SK-N-SH (cell line): ENCODE results near the gene RABGGTA. TPM values are rescaled to one million over a fixed set of nuclear protein-coding genes. Genes with fewer than 3 reads are reported as not detected.

Experiments
- CTCF ChIA-PET: fragments of 300-600, 350-600 bp; formaldehyde crosslinking; extraction: SDS; loops from one replicate; lab custom pipeline; 2021; lab: Yijun Ruan, JAX
- POLR2A ChIA-PET: fragments of 350-600 bp; sonication (Branson Sonifier 250); formaldehyde crosslinking; extraction: SDS; loops from one replicate; lab custom pipeline; 2020; ENCODE audit warnings: antibody characterized with exemption, inconsistent platforms; lab: Yijun Ruan, JAX
- DNase-seq: peaks from one replicate; pipeline ENCODE4 v3.0.0; 2012
- H2AFZ ChIP-seq: fragments of 200-600 bp; sonication (generic); 2 replicates; pipeline ENCODE4 v1.8.1; 2016; ENCODE audit warnings: antibody characterized with exemption, mild to moderate bottlenecking, low read depth
- H3F3A ChIP-seq: fragments of 200-600 bp; sonication (generic); replicated peaks from 2 replicates; pipeline ENCODE3; 2016; ENCODE audit warnings: antibody characterized with exemption, mild to moderate bottlenecking; ENCODE audit not compliant: insufficient read depth
- H3K27ac ChIP-seq, 2 experiments: fragments of 200-500 bp in 1 of 2; fragments of 200-600 bp in 1 of 2; sonication (Bioruptor generic) in 1 of 2; sonication (generic), shearing (Covaris generic) in 1 of 2; 2 replicates each; pipeline versions ENCODE4 v1.5.1 to v1.6.1; 2014 to 2016; ENCODE audit warnings: low read depth in 2 of 2, inconsistent platforms in 1 of 2, low read length in 1 of 2, mild to moderate bottlenecking in 1 of 2, mixed read lengths in 1 of 2
- H3K27me3 ChIP-seq: fragments of 200-600 bp; sonication (generic), shearing (Covaris generic); 2 replicates; pipeline ENCODE4 v1.6.1; 2016; ENCODE audit warnings: mixed run types; ENCODE audit not compliant: insufficient read depth
- H3K36me3 ChIP-seq, 2 experiments: fragments of 200-500 bp in 1 of 2; fragments of 200-600 bp in 1 of 2; sonication (Bioruptor generic) in 1 of 2; sonication (generic) in 1 of 2; replicated peaks in 1 of 2; 2 replicates each; pipeline versions ENCODE3 to v1.5.1; 2014 to 2016; ENCODE audit warnings: low read length in 1 of 2, mild to moderate bottlenecking in 1 of 2; ENCODE audit not compliant: insufficient read depth in 2 of 2, control insufficient read depth in 1 of 2
- H3K4me1 ChIP-seq, 2 experiments: fragments of 200-500 bp in 1 of 2; fragments of 200-600 bp in 1 of 2; sonication (Bioruptor generic) in 1 of 2; sonication (generic), shearing (Covaris generic) in 1 of 2; 2 replicates each; pipeline versions ENCODE4 v1.5.1 to v1.6.1; 2014 to 2016; ENCODE audit warnings: low read depth in 1 of 2, low read length in 1 of 2, mixed run types in 1 of 2; ENCODE audit not compliant: insufficient read depth in 2 of 2, control insufficient read depth in 1 of 2
- H3K4me2 ChIP-seq: fragments of 200-600 bp; sonication (generic), shearing (Covaris generic); 2 replicates; pipeline ENCODE4 v1.6.1; 2017; ENCODE audit warnings: mixed run types
- H3K4me3 ChIP-seq, 2 experiments: fragments of 200-500 bp in 1 of 2; fragments of 200-600 bp in 1 of 2; sonication (Bioruptor generic) in 1 of 2; sonication (generic), shearing (Covaris generic) in 1 of 2; 2 replicates each; pipeline versions ENCODE4 v1.5.1 to v1.8.1; 2014 to 2016; ENCODE audit warnings: low read depth in 2 of 2, inconsistent platforms in 1 of 2, low read length in 1 of 2, mild to moderate bottlenecking in 1 of 2, mixed read lengths in 1 of 2, moderate library complexity in 1 of 2
- H3K79me2 ChIP-seq: fragments of 200-600 bp; sonication (generic); 2 replicates; pipeline ENCODE4 v1.8.1; 2017; ENCODE audit warnings: mild to moderate bottlenecking; ENCODE audit not compliant: insufficient read depth
- H3K9ac ChIP-seq: fragments of 200-600 bp; sonication (generic); 2 replicates; pipeline ENCODE4 v1.6.1; 2017; ENCODE audit warnings: mixed run types
- H3K9me2 ChIP-seq: fragments of 200-600 bp; sonication (generic); 2 replicates; pipeline ENCODE4 v1.6.1; 2017; ENCODE audit warnings: mixed run types
- H3K9me3 ChIP-seq: fragments of 200-600 bp; sonication (generic); 2 replicates; pipeline ENCODE4 v1.6.1; 2017; ENCODE audit warnings: mixed run types, mild to moderate bottlenecking, moderate library complexity
- H4K20me1 ChIP-seq: fragments of 200-600 bp; sonication (generic); 2 replicates; pipeline ENCODE4 v1.6.1; 2017; ENCODE audit warnings: mild to moderate bottlenecking, mixed run types; ENCODE audit not compliant: insufficient read depth
- EP300 ChIP-seq, 2 experiments: IDR thresholded peaks; 2 replicates each; pipeline versions ENCODE4 v1.4.0 to v1.6.1; 2012; ENCODE audit warnings: borderline replicate concordance in 1 of 2, low read depth in 1 of 2, low read length in 1 of 2
- FOSL2 ChIP-seq: IDR thresholded peaks from 2 replicates; pipeline ENCODE4 v1.4.0; 2012; ENCODE audit warnings: low read depth, mild to moderate bottlenecking, moderate library complexity, borderline replicate concordance
- POLR2AphosphoS5 ChIP-seq: IDR thresholded peaks from 2 replicates; pipeline ENCODE4 v1.6.1; 2012; ENCODE audit warnings: low read depth, low read length
- REST ChIP-seq: IDR thresholded peaks from 2 replicates; pipeline ENCODE4 v1.6.1; 2012; ENCODE audit warnings: mild to moderate bottlenecking, low read depth, low read length, moderate library complexity
- RFX5 ChIP-seq: IDR thresholded peaks from 2 replicates; pipeline ENCODE4 v1.6.1; 2012; ENCODE audit warnings: mild to moderate bottlenecking, improper control_type of control experiment, low read length
- RXRA ChIP-seq: IDR thresholded peaks from 2 replicates; pipeline ENCODE4 v1.4.0; 2012; ENCODE audit warnings: low read depth, mild to moderate bottlenecking, borderline replicate concordance
- SIN3A ChIP-seq: IDR thresholded peaks from 2 replicates; pipeline ENCODE4 v1.6.1; 2012; ENCODE audit warnings: low read depth, mild to moderate bottlenecking, low read length, moderate library complexity, borderline replicate concordance
- SMC3 ChIP-seq: IDR thresholded peaks from 2 replicates; pipeline ENCODE4 v1.6.1; 2012; ENCODE audit warnings: low read depth, low read length, improper control_type of control experiment
- TAF1 ChIP-seq: IDR thresholded peaks from 2 replicates; pipeline ENCODE4 v1.6.1; 2012; ENCODE audit warnings: low read depth, mild to moderate bottlenecking, low read length, moderate library complexity, borderline replicate concordance
- WGBS: methylation state at CpG from one replicate; pipeline ENCODE4 v1.1.6; 2017; ENCODE audit warnings: low lambda C conversion rate; 5-methylcytosine and 5-hydroxymethylcytosine counted together
- polyA plus RNA-seq, 3 experiments: library from polyadenylated mRNA; depleted of rRNA; stranded (reverse); fragments of >200 nt; gene quantifications; 2 replicates each; pipeline ENCODE4 v1.2.3, GENCODE V29; 2012

RABGGTA gene
- polyA plus RNA-seq, 1 of the 3 experiments (the other 2 are of a cell fraction), result 59.4 TPM

- H3F3A ChIP-seq, result peaks cover 13% of the 10 kb centered on the region
- no peaks in the 10 kb centered on the region for H3K9me3 ChIP-seq
- no peak overlapping the region for H3K9ac ChIP-seq
- POLR2A ChIA-PET, result interaction anchor here (1.1 kb wide), 1 partner anchor 17 kb away, joined by 3 read pairs; no protein-coding TSS in a partner anchor
- H3K27me3 ChIP-seq, result no peaks in the 10 kb centered on the region
- no peak overlapping the region for H3K27ac ChIP-seq
- no peaks in the 10 kb centered on the region for H4K20me1 ChIP-seq
- no peak for TF ChIP-seq FOSL2
- TF ChIP-seq SIN3A, result no peak
- no peak for TF ChIP-seq RXRA
- no peak for TF ChIP-seq SMC3
- TF ChIP-seq RFX5, result no peak
- no peak for TF ChIP-seq REST
- CTCF ChIA-PET, result interaction anchor here (1.2 to 12.0 kb wide), 7 partner anchors 20 to 196 kb away, joined by 5 to 191 read pairs (median 10); partner anchors contain the start of genes CHMP4A, CIDEB, DHRS1 and MDP1
- H3K79me2 ChIP-seq, result peaks cover 69% of the 10 kb centered on the region
- no peak for DNase-seq
- H2AFZ ChIP-seq, result no peak overlapping the region
- no peak overlapping the region for H3K4me3 ChIP-seq
- H3K36me3 ChIP-seq, result peaks cover 52 to 69% of the 10 kb centered on the region in 2 experiments
- H3K4me2 ChIP-seq, result no peak overlapping the region
- no peaks in the 10 kb centered on the region for H3K9me2 ChIP-seq
- H3K4me1 ChIP-seq, result peaks cover 28 to 33% of the 10 kb centered on the region in 2 experiments; a peak in 3 of 4 replicates
- 99% methylated on average over 5 of the region's 5 CpGs for WGBS
These were observed 35.4 kb downstream of the RABGGTA start for GRCh38 chr14:24235804-24236688.

- H3K9ac ChIP-seq, result no peak overlapping the region
- 95% methylated on average over 3 of the region's 3 CpGs for WGBS
These were observed 37.0 kb downstream of the RABGGTA start for GRCh38 chr14:24234095-24235005.

More at GRCh38 chr14:24234095-24235005, 37.0 kb downstream of the RABGGTA start:
- ChIA-PET POLR2A (interaction anchor here (1.2 to 1.7 kb wide), 3 partner anchors 8 to 132 kb away, joined by 3 to 8 read pairs (median 3); partner anchors contain the start of genes TINF2 and TM9SF1), CTCF (interaction anchor here (1.2 to 2.2 kb wide), 7 partner anchors 8 to 198 kb away, joined by 4 to 12 read pairs (median 6); partner anchors contain the start of genes CHMP4A, CIDEB and TINF2)
- H3K79me2 ChIP-seq, result peaks cover 69% of the 10 kb centered on the region
- no peak overlapping the region; a peak in 1 of 4 replicates for H3K27ac ChIP-seq
- no peak for DNase-seq
- TF ChIP-seq POLR2AphosphoS5 (no peak), EP300 (IDR thresholded peaks at IDR 0.05; ENCODE audit: borderline replicate concordance in 1 of 2, low read depth in 1 of 2, low read length in 1 of 2) (no peak), TAF1 (no peak)
- H3K36me3 ChIP-seq, result peaks cover 36 to 53% of the 10 kb centered on the region in 2 experiments
- H4K20me1 ChIP-seq, result peaks cover 2% of the 10 kb centered on the region; the same call in 1 of the 2 replicates
- H3K9me3 ChIP-seq, result no peaks in the 10 kb centered on the region
- no peak overlapping the region for H2AFZ ChIP-seq
- H3F3A ChIP-seq, result peaks cover 12% of the 10 kb centered on the region
- H3K4me3 ChIP-seq, result peak overlapping the region in 1 of 2 experiments; percentile 93; a peak in 3 of 4 replicates
- peak overlapping the region; percentile 91 for H3K4me2 ChIP-seq
- H3K27me3 ChIP-seq, result no peaks in the 10 kb centered on the region
- no peaks in the 10 kb centered on the region for H3K9me2 ChIP-seq
- H3K4me1 ChIP-seq, result peaks cover 24 to 26% of the 10 kb centered on the region in 2 experiments; a peak in 3 of 4 replicates
